DND-41 (cell line): ENCODE measurements around the gene MAP2K5.

Experiments used
- CTCF ChIP-seq: IDR thresholded peaks from 2 replicates; pipeline ENCODE4 v1.5.1; 2012; ENCODE audit warnings: borderline replicate concordance, low read length, moderate library complexity, mild to moderate bottlenecking; ENCODE audit not compliant: poor library complexity, severe bottlenecking; ENCODE audit errors: extremely low read depth
- EZH2 ChIP-seq: IDR thresholded peaks from 3 replicates; pipeline ENCODE4 v1.6.1; 2012; ENCODE audit warnings: borderline replicate concordance, low read depth, mild to moderate bottlenecking, moderate library complexity, low read length, inconsistent platforms; ENCODE audit not compliant: severe bottlenecking

GRCh38 chr15:67550522-67550921 is 8.0 kb downstream of the MAP2K5 start:
- TF ChIP-seq CTCF: no peak
- no peak for TF ChIP-seq EZH2
